Activated T-helper 9 cell treated with anti-CD3 and anti-CD28 coated beads, Interleukin-2, amount 50 U/mL, for 16 hours (primary cell): ENCODE results near the gene SINHCAF.

Experiments
- DNase-seq: peaks from one replicate; pipeline ENCODE4 v3.0.0-alpha.2; 2020; ENCODE audit warnings: low read depth

Gene SINHCAF

DNA sequence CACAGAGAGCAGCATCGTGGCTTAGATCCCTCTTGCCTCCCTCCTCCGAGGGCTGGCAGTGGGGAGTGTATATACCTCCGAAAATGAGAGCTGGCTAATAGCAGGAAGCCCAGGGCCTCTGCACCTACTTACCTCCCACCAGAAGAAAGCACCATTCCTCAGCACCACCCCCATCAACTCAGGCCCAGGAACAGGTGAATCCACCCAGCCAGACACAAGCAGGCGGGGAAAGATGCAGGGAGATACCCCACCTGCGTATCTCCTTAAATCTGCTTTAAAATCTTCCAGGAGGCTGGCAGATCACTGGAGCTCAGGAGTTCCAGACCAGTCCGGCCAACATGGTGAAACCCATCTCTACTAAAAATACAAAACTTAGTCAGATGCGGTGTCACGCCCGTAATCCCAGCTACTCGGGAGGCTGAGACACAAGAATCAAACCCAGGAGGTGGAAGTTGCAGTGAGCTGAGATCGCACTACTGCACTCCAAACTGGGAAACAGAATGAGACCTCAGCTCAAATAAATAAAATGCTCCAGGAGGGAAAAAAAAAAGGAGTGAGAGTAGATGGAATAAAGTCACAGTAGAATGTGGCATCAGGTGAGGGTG, 93.5 kb downstream of the SINHCAF start:
- no peak for DNase-seq

- DNase-seq = no peak
Observed at GRCh38 chr12:31231611-31232360, 94.2 kb downstream of the SINHCAF start.
